Karpas-422 (cell line): ENCODE results near the gene SPNS3. TPM values are rescaled to one million over a fixed set of nuclear protein-coding genes. Genes with fewer than 3 reads are reported as not detected.

Experiments
- DNase-seq: peaks from one replicate; pipeline ENCODE4 v3.0.0-alpha.2; 2015
- H2AFZ ChIP-seq: fragments of 200-600 bp; sonication (generic); 2 replicates; pipeline ENCODE4 v1.6.1; 2014; ENCODE audit warnings: antibody characterized with exemption, low read length, mixed read lengths
- H3K27ac ChIP-seq: fragments of 200-600 bp; sonication (generic); 2 replicates; pipeline ENCODE4 v1.5.1; 2014; ENCODE audit warnings: mild to moderate bottlenecking, low read length, moderate library complexity
- H3K27me3 ChIP-seq: fragments of 200-600 bp; sonication (generic); 2 replicates; pipeline ENCODE4 v1.6.1; 2014; ENCODE audit warnings: low read length, mixed read lengths
- H3K36me3 ChIP-seq: fragments of 200-600 bp; sonication (generic); 2 replicates; pipeline ENCODE4 v1.6.1; 2014; ENCODE audit warnings: low read length, mixed read lengths; ENCODE audit not compliant: insufficient read depth
- H3K4me1 ChIP-seq: fragments of 200-600 bp; sonication (generic); 2 replicates; pipeline ENCODE4 v1.6.1; 2014; ENCODE audit warnings: mild to moderate bottlenecking, low read length, mixed read lengths
- H3K4me2 ChIP-seq: fragments of 200-600 bp; sonication (generic); 2 replicates; pipeline ENCODE4 v1.6.1; 2014; ENCODE audit warnings: low read length, low read depth, mild to moderate bottlenecking; ENCODE audit not compliant: poor library complexity, severe bottlenecking
- H3K4me3 ChIP-seq: fragments of 200-600 bp; sonication (generic); 2 replicates; pipeline ENCODE4 v1.5.1; 2014; ENCODE audit warnings: mild to moderate bottlenecking, antibody characterized with exemption, low read length, mixed read lengths
- H3K79me2 ChIP-seq: fragments of 200-600 bp; sonication (generic); 2 replicates; pipeline ENCODE4 v1.6.1; 2014; ENCODE audit warnings: mild to moderate bottlenecking, low read length, mixed read lengths
- H3K9ac ChIP-seq: fragments of 200-600 bp; sonication (generic); 2 replicates; pipeline ENCODE4 v1.6.0; 2014; ENCODE audit warnings: low read length
- H3K9me2 ChIP-seq: fragments of 200-600 bp; sonication (generic), shearing (Covaris generic); replicated peaks from 2 replicates; pipeline ENCODE4 v1.6.0; 2014; ENCODE audit warnings: mild to moderate bottlenecking, low read length, moderate library complexity; ENCODE audit not compliant: insufficient read depth
- H3K9me3 ChIP-seq: fragments of 300-700, 200-600 bp; sonication (generic); 2 replicates; pipeline ENCODE4 v1.6.1; 2014; ENCODE audit warnings: low read length, mixed read lengths
- H4K20me1 ChIP-seq: fragments of 200-600 bp; sonication (generic); 2 replicates; pipeline ENCODE4 v1.6.1; 2014; ENCODE audit warnings: mild to moderate bottlenecking, antibody characterized with exemption, low read length, low read depth; ENCODE audit not compliant: insufficient read depth
- total RNA-seq: library from RNA; depleted of rRNA; stranded (reverse); fragments of >200 nt; shearing (Covaris generic); gene quantifications from 2 replicates; pipeline ENCODE4 v1.2.3, GENCODE V29; 2014; ENCODE audit warnings: low replicate concordance; rRNA removed

Gene SPNS3
- total RNA-seq, 1 experiment from 2014 or later = 4.1 TPM

GRCh38 chr17:4534928-4535666, 101.4 kb downstream of the SPNS3 start:
- H3K4me2 ChIP-seq = no peak overlapping the region
- H3K27ac ChIP-seq = no peak overlapping the region
- no peaks in the 10 kb centered on the region for H3K9me2 ChIP-seq
- no peak overlapping the region for H2AFZ ChIP-seq
- H3K9me3 ChIP-seq = no peaks in the 10 kb centered on the region
- H4K20me1 ChIP-seq = peaks cover 17% of the 10 kb centered on the region; the same call in 1 of the 2 replicates
- H3K79me2 ChIP-seq = no peaks in the 10 kb centered on the region
- DNase-seq = peak; percentile 70
- H3K36me3 ChIP-seq = peaks cover 3% of the 10 kb centered on the region; the same call in 1 of the 2 replicates
- H3K4me3 ChIP-seq = no peak overlapping the region
- H3K9ac ChIP-seq = no peak overlapping the region
- no peaks in the 10 kb centered on the region for H3K27me3 ChIP-seq
- H3K4me1 ChIP-seq = no peaks in the 10 kb centered on the region

GRCh38 chr17:4535667-4536258, 102.0 kb downstream of the SPNS3 start:
- Histone ChIP-seq H2AFZ (no peak overlapping the region), H3K9ac (no peak overlapping the region), H3K4me3 (no peak overlapping the region), H3K27me3 (no peaks in the 10 kb centered on the region), H3K4me1 (no peaks in the 10 kb centered on the region), H3K9me2 (no peaks in the 10 kb centered on the region), H3K4me2 (no peak overlapping the region), H3K36me3 (peaks cover 3% of the 10 kb centered on the region; the same call in 1 of the 2 replicates), H3K9me3 (no peaks in the 10 kb centered on the region), H3K27ac (no peak overlapping the region), H3K79me2 (no peaks in the 10 kb centered on the region), H4K20me1 (peaks cover 20% of the 10 kb centered on the region; the same call in 1 of the 2 replicates)
- no peak for DNase-seq

- no peak overlapping the region for H3K4me2 ChIP-seq
These were observed 102.6 kb downstream of the SPNS3 start for GRCh38 chr17:4536259-4536741.

GRCh38 chr17:4536742-4537411, 103.1 kb downstream of the SPNS3 start:
- no peaks in the 10 kb centered on the region for H3K79me2 ChIP-seq
- no peak overlapping the region for H3K4me2 ChIP-seq
- no peak overlapping the region for H3K9ac ChIP-seq
- no peak overlapping the region for H2AFZ ChIP-seq
- H3K4me1 ChIP-seq = no peaks in the 10 kb centered on the region
- no peak for DNase-seq
- H3K9me3 ChIP-seq = no peaks in the 10 kb centered on the region
- H3K27me3 ChIP-seq = no peaks in the 10 kb centered on the region
- H3K36me3 ChIP-seq = peaks cover 9% of the 10 kb centered on the region; the same call in 1 of the 2 replicates
- peaks cover 23% of the 10 kb centered on the region; the same call in 1 of the 2 replicates for H4K20me1 ChIP-seq
- no peak overlapping the region for H3K27ac ChIP-seq
- no peak overlapping the region for H3K4me3 ChIP-seq
- H3K9me2 ChIP-seq = no peaks in the 10 kb centered on the region

More at GRCh38 chr17:4536259-4536741, 102.6 kb downstream of the SPNS3 start:
- no peaks in the 10 kb centered on the region for H3K27me3 ChIP-seq
- no peaks in the 10 kb centered on the region for H3K9me3 ChIP-seq
- peak; percentile 58 for DNase-seq
- H3K9me2 ChIP-seq = no peaks in the 10 kb centered on the region
- H3K27ac ChIP-seq = no peak overlapping the region
- H3K36me3 ChIP-seq = peaks cover 4% of the 10 kb centered on the region; the same call in 1 of the 2 replicates
- no peak overlapping the region for H2AFZ ChIP-seq
- H4K20me1 ChIP-seq = peaks cover 21% of the 10 kb centered on the region; the same call in 1 of the 2 replicates
- H3K9ac ChIP-seq = no peak overlapping the region
- no peaks in the 10 kb centered on the region for H3K4me1 ChIP-seq
- no peaks in the 10 kb centered on the region for H3K79me2 ChIP-seq
- no peak overlapping the region for H3K4me3 ChIP-seq

Other genes with a start within 250 kb of the SPNS3 start
- 24.1 and 34.4 TPM in 2 replicates for gene ANKFY1, start 170.0 kb upstream of the SPNS3 start, total RNA-seq
- gene UBE2G1, start 67.3 kb upstream of the SPNS3 start, total RNA-seq = 45.2 and 60.8 TPM in 2 replicates
- gene SPNS2, start 64.9 kb downstream of the SPNS3 start, total RNA-seq = not detected in 2 replicates
- gene MYBBP1A, start 121.4 kb downstream of the SPNS3 start, total RNA-seq = 48.2 and 76.6 TPM in 2 replicates
- gene GGT6, start 126.6 kb downstream of the SPNS3 start, total RNA-seq = not detected in 2 replicates
- 0.45 TPM in 1 of 2 replicates, not detected in the other for gene SMTNL2, start 150.6 kb downstream of the SPNS3 start, total RNA-seq
- gene ALOX15, start 207.7 kb downstream of the SPNS3 start, total RNA-seq = 0.72 and 1.5 TPM in 2 replicates